GM12872 (cell line): ENCODE data around the gene ACAP3.

Experiments used
- CTCF ChIP-seq: IDR thresholded peaks from 3 replicates; pipeline ENCODE4 v1.5.1; 2011; ENCODE audit warnings: low read depth, mild to moderate bottlenecking, low read length, moderate library complexity; ENCODE audit not compliant: insufficient read depth

The ACAP3 gene

GRCh38 chr1:1325288-1326074 is 17.8 kb upstream of the ACAP3 start:
- no peak for TF ChIP-seq CTCF

- no peak for TF ChIP-seq CTCF
Observed at GRCh38 chr1:1324524-1325287, 17.0 kb upstream of the ACAP3 start, which contains the start of the genes CPTP and INTS11. Gene CPTP (plus strand): TSS chr1:1324802. CDS start chr1:1326911, 2,109 bp downstream. Gene INTS11 (minus strand): TSS chr1:1324660. CDS start chr1:1324608, 52 bp downstream.

- TF ChIP-seq CTCF: no peak
Observed at GRCh38 chr1:1324084-1324523, 16.4 kb upstream of the ACAP3 start.

GRCh38 chr1:1322952-1323351 is 15.2 kb upstream of the ACAP3 start:
- TF ChIP-seq CTCF: no peak

GRCh38 chr1:1322418-1322817 is 14.7 kb upstream of the ACAP3 start:
- no peak for TF ChIP-seq CTCF

- no peak for TF ChIP-seq CTCF
Observed at GRCh38 chr1:1321477-1321876, 13.7 kb upstream of the ACAP3 start.

GRCh38 chr1:1320666-1321448 is 13.1 kb upstream of the ACAP3 start:
- no peak for TF ChIP-seq CTCF
